Measurements from ENCODE around the gene CSTPP1.

Gene CSTPP1

DNA sequence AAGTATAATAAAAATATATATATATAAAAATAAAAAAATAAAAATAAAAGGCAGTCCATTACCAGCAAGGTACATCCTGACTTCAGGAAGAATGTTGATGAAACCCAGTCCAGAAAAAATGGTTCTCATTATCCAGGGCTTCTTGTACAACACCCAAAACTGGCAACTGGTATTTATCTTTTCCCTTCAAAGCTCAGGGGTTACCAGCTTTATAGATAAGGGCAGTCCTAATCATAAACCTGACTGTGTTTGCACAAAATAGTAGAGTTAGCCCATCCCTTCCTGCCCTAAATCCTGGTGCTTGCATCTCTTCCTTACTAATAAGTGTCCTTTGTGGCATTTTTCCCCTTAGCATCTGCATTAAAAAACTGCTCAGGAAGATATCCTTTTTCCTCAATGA is 97.5 kb downstream of the CSTPP1 start:
- no peak for DNase-seq (ENCODE audit: low spot score)
- TF ChIP-seq, protein P1, sequence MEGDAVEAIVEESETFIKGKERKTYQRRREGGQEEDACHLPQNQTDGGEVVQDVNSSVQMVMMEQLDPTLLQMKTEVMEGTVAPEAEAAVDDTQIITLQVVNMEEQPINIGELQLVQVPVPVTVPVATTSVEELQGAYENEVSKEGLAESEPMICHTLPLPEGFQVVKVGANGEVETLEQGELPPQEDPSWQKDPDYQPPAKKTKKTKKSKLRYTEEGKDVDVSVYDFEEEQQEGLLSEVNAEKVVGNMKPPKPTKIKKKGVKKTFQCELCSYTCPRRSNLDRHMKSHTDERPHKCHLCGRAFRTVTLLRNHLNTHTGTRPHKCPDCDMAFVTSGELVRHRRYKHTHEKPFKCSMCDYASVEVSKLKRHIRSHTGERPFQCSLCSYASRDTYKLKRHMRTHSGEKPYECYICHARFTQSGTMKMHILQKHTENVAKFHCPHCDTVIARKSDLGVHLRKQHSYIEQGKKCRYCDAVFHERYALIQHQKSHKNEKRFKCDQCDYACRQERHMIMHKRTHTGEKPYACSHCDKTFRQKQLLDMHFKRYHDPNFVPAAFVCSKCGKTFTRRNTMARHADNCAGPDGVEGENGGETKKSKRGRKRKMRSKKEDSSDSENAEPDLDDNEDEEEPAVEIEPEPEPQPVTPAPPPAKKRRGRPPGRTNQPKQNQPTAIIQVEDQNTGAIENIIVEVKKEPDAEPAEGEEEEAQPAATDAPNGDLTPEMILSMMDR (IDR thresholded peaks at IDR 0.05; ENCODE audit: extremely low read depth, missing control alignments), result no peak

DNA sequence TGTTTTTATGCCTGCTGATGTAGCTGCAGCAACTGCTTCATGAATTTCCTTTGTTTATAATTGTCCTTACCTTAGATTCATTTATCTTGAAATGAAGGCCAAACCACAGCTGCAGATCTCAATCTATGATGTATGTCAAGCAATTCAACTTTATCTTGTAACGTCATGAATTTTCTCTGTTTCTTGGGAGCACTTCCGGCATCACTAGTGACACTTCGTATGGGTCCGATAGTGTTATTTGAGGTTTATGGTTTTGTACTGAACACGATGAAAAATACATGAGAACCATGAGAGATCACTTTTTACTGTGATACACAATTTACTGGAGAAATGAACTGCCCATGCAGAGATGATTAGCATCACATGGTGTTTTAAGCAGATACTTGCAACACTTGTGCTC is 98.5 kb downstream of the CSTPP1 start:
- no peak for DNase-seq (ENCODE audit: low spot score)
- TF ChIP-seq, protein P1 (IDR thresholded peaks at IDR 0.05; ENCODE audit: extremely low read depth, missing control alignments), result no peak

DNA sequence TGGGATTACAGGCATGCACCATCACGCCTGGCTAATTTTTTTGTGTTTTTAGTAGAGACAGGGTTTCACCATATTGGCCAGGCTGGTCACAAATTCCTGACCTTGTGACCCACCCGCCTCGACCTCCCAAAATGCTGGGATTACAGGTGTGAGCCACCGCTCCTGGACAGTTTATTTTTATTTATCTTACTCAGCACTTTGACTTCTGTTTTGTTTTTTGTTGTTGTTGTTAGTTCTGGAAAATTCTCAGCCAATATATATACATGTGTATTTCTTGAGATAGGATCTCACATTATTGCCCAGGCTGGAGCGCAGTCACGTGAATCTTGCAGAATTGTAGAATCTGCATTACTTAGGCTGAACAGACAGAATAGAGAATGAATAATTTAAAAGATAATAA is 107.6 kb downstream of the CSTPP1 start:
- DNase-seq (ENCODE audit: low spot score), result no peak
- TF ChIP-seq, protein P1 (IDR thresholded peaks at IDR 0.05; ENCODE audit: extremely low read depth, missing control alignments), result no peak

DNA sequence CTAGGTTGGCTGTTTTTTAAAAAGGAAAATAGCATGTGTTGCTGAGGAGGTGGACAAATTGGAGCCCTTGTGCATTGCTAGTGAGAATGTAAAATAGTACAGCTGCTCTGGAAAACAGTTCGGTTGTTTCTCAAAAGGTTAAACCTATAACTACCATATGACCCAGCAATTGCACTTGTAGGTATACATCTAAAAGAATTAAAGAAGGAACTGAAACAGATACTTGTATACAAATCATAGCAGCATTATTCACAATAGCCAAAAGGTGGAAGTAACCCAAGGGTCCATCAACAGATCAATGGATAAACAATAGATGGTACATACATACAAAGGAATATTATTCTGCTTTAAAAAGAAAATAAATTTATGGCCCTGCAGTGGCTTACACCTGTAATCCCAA is 111.4 kb downstream of the CSTPP1 start:
- TF ChIP-seq, protein P1 (IDR thresholded peaks at IDR 0.05; ENCODE audit: extremely low read depth, missing control alignments), result no peak

DNA sequence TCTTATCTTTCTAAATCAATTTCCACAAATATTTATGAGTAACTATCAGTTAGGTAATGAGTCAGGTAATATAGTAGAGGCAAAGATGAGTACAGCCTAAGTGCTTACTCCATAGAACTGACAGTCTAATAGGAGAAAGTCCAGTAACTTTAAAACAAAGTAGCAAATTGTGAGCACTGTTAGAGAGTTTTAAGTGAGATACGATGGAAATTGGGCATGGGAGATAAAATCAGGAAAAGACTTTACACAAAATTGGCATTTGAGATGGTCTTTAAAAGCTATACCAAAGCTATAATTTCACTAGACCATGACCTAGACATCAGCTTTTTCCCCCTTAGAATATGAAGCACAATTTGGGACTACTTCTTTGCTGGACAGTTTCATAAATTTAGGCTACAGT is 113.7 kb downstream of the CSTPP1 start:
- DNase-seq (ENCODE audit: low spot score), result no peak
- TF ChIP-seq, protein P1 (IDR thresholded peaks at IDR 0.05; ENCODE audit: extremely low read depth, missing control alignments), result no peak

More for the DNA sequence above, 111.4 kb downstream of the CSTPP1 start:
- DNase-seq (ENCODE audit: low spot score), result no peak

DNA sequence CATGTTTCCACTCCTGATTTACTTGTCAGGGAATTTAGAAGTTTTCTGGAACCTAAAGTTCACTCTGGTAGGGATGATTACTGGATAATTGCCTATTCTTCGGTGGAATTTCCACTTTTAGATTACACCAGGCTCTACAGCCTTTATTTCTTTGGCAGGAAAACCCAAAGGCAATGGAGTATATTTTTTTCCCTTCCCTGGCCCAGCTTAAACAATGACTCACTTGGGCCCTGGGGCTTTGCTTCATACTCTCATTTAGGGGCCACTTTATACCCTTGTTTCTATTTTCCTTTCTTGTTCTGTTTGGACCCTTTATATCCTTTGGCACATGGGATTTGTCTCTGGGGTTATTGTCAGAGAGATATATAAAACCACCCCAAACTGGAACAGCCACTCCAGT is 114.7 kb downstream of the CSTPP1 start:
- TF ChIP-seq, protein P1 (IDR thresholded peaks at IDR 0.05; ENCODE audit: extremely low read depth, missing control alignments), result no peak
- DNase-seq (ENCODE audit: low spot score), result no peak

DNA sequence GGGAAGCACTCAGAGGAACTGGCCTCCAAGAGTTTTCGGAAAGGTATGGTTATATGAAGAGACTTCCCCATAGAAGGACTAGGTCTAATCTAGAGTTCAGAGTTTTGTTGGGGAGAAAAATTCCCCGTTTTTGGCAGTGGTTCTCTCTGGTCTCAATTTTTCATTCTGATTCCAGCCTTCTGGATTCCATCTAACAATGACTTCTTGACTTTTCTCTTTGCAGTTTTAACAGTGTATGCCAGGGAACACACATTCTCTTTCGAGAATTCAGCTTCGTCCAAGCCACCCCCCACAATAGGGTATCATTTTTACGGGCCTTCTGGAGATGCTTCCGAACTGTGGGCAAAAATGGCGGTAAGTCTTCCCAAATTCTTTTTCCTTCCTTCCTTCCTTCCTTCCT is 115.6 kb downstream of the CSTPP1 start:
- TF ChIP-seq, protein P1 (IDR thresholded peaks at IDR 0.05; ENCODE audit: extremely low read depth, missing control alignments), result no peak
- no peak for DNase-seq (ENCODE audit: low spot score)
